Measurements from ENCODE around the gene PCSK6. TPM values are rescaled to one million over a fixed set of nuclear protein-coding genes. Genes with fewer than 3 reads are reported as not detected.

Gene PCSK6
- polyA plus RNA-seq, 4 donors = 6.5 to 8.9 (median 7.6) TPM

GRCh38 chr15:101488300-101489164 lies 975 bp downstream of the PCSK6 start:
- DNase-seq (ENCODE audit: low read depth in 4 of 4, low spot score in 3 of 4) = no peak

GRCh38 chr15:101486696-101487459 lies 2.6 kb downstream of the PCSK6 start:
- DNase-seq (ENCODE audit: low read depth in 4 of 4, low spot score in 3 of 4) = no peak

- DNase-seq (ENCODE audit: low read depth in 4 of 4, low spot score in 3 of 4) = no peak
Observed at GRCh38 chr15:101483462-101483861, 6.0 kb downstream of the PCSK6 start.

- no peak for DNase-seq (ENCODE audit: low read depth in 4 of 4, low spot score in 3 of 4)
Observed at GRCh38 chr15:101482526-101483371, 6.8 kb downstream of the PCSK6 start.

- no peak for DNase-seq (ENCODE audit: low read depth in 4 of 4, low spot score in 3 of 4)
Observed at GRCh38 chr15:101481917-101482525, 7.5 kb downstream of the PCSK6 start.

- no peak for DNase-seq (ENCODE audit: low read depth in 4 of 4, low spot score in 3 of 4)
Observed at GRCh38 chr15:101481381-101481705, 8.2 kb downstream of the PCSK6 start.

- no peak for DNase-seq (ENCODE audit: low read depth in 4 of 4, low spot score in 3 of 4)
Observed at GRCh38 chr15:101480613-101481380, 8.7 kb downstream of the PCSK6 start.

GRCh38 chr15:101479851-101480612 lies 9.5 kb downstream of the PCSK6 start:
- no peak for DNase-seq (ENCODE audit: low read depth in 4 of 4, low spot score in 3 of 4)

GRCh38 chr15:101479342-101479845 lies 10.1 kb downstream of the PCSK6 start:
- no peak for DNase-seq (ENCODE audit: low read depth in 4 of 4, low spot score in 3 of 4)

GRCh38 chr15:101478701-101479341 lies 10.7 kb downstream of the PCSK6 start:
- DNase-seq (ENCODE audit: low read depth in 4 of 4, low spot score in 3 of 4) = no peak

- no peak for DNase-seq (ENCODE audit: low read depth in 4 of 4, low spot score in 3 of 4)
Observed at GRCh38 chr15:101477851-101478362, 11.6 kb downstream of the PCSK6 start.

GRCh38 chr15:101476756-101477155 lies 12.8 kb downstream of the PCSK6 start:
- no peak for DNase-seq (ENCODE audit: low read depth in 4 of 4, low spot score in 3 of 4)

GRCh38 chr15:101474983-101475382 lies 14.5 kb downstream of the PCSK6 start:
- no peak for DNase-seq (ENCODE audit: low read depth in 4 of 4, low spot score in 3 of 4)

- no peak for DNase-seq (ENCODE audit: low read depth in 4 of 4, low spot score in 3 of 4)
Observed at GRCh38 chr15:101474233-101474632, 15.3 kb downstream of the PCSK6 start.

- DNase-seq (ENCODE audit: low read depth in 4 of 4, low spot score in 3 of 4) = no peak
Observed at GRCh38 chr15:101472033-101472432, 17.5 kb downstream of the PCSK6 start.

GRCh38 chr15:101470548-101471239 lies 18.8 kb downstream of the PCSK6 start:
- DNase-seq (ENCODE audit: low read depth in 4 of 4, low spot score in 3 of 4) = no peak

GRCh38 chr15:101469520-101470288 lies 19.8 kb downstream of the PCSK6 start:
- DNase-seq (ENCODE audit: low read depth in 4 of 4, low spot score in 3 of 4) = no peak
